Ascending aorta (tissue), 2 donors: Measurements from ENCODE around the gene CHST13. TPM values are rescaled to one million over a fixed set of nuclear protein-coding genes. Genes with fewer than 3 reads are reported as not detected.

ENCODE experiments used
- DNase-seq, 2 donors: peaks; one replicate each; pipeline ENCODE4 v3.0.0-alpha.2; 2019; ENCODE audit warnings: low spot score in 2 of 2
- H3K27ac ChIP-seq, 2 donors: fragments of 200-600 bp; sonication (generic); one replicate each; pipeline ENCODE4 v1.5.1; 2016 to 2017; ENCODE audit warnings: mild to moderate bottlenecking in 1 of 2
- H3K27me3 ChIP-seq: fragments of 200-600 bp; sonication (generic); one replicate; pipeline ENCODE4 v1.5.1; 2017
- H3K36me3 ChIP-seq, 2 donors: fragments of 200-600 bp; sonication (generic); one replicate each; pipeline ENCODE4 v1.5.1; 2016
- H3K4me1 ChIP-seq, 2 donors: fragments of 200-600 bp; sonication (generic); one replicate each; pipeline ENCODE4 v1.5.1; 2016 to 2017; ENCODE audit warnings: mild to moderate bottlenecking in 1 of 2
- H3K4me3 ChIP-seq, 2 donors: fragments of 200-600 bp; sonication (generic); one replicate each; pipeline ENCODE4 v1.5.1; 2016 to 2017; ENCODE audit warnings: mild to moderate bottlenecking in 1 of 2
- H3K9me3 ChIP-seq, 2 donors: fragments of 200-600 bp; sonication (generic); one replicate each; pipeline ENCODE4 v1.5.1; 2016
- intact Hi-C: fragments of 100-400 bp; cut with DNase I; formaldehyde crosslinking; loops from one replicate; pipeline ENCODE4 v1.15.1; 2023
- total RNA-seq: library from RNA; depleted of rRNA; stranded (reverse); fragments of >200 nt; gene quantifications from one replicate; pipeline ENCODE4 v1.1.0, GENCODE V29; 2016
- TF ChIP-seq, protein P1 (sequence below), 3 experiments: fragments of 200-600 bp in 2 of 3; fragments of 450-650 bp in 1 of 3; sonication (generic) in 2 of 3; IDR thresholded peaks; one replicate each; pipeline ENCODE4 v1.5.1; 2016 to 2019; ENCODE audit warnings: antibody characterized with exemption in 3 of 3, mild to moderate bottlenecking in 1 of 3, moderate library complexity in 1 of 3

Gene CHST13
- total RNA-seq, 1 donor from 2014 or later, result not detected

DNA sequence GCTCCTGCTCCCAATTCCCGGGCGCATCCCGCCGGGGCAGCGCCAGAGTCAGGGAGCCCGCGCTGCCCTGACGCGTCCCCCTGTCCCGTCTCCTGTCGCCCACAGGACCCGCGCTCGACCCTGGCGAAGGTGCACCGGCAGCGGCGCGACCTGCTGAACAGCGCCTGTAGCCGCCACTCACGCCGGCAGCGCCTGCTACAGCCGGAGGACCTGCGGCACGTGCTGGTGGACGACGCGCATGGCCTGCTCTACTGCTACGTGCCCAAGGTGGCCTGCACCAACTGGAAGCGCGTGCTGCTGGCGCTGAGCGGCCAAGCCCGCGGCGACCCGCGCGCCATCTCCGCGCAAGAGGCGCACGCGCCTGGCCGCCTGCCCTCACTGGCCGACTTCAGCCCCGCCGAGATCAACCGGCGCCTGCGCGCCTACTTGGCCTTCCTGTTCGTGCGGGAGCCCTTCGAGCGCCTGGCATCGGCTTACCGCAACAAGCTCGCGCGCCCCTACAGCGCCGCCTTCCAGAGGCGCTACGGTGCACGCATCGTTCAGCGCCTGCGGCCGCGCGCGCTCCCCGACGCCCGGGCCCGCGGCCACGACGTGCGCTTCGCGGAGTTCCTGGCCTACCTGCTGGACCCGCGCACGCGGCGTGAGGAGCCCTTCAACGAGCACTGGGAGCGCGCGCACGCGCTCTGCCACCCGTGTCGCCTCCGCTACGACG is 17.8 kb downstream of the CHST13 start:
- peak in 1 of 2 donors; percentile 48 for DNase-seq
- Histone ChIP-seq H3K36me3 (no peaks in the 10 kb centered on the region), H3K9me3 (no peaks in the 10 kb centered on the region), H3K4me3 (no peak overlapping the region), H3K4me1 (no peaks in the 10 kb centered on the region), H3K27ac (no peak overlapping the region), H3K27me3 (peaks cover 11% of the 10 kb centered on the region)
- intact Hi-C loops, result no loop called here
- TF ChIP-seq, protein P1, sequence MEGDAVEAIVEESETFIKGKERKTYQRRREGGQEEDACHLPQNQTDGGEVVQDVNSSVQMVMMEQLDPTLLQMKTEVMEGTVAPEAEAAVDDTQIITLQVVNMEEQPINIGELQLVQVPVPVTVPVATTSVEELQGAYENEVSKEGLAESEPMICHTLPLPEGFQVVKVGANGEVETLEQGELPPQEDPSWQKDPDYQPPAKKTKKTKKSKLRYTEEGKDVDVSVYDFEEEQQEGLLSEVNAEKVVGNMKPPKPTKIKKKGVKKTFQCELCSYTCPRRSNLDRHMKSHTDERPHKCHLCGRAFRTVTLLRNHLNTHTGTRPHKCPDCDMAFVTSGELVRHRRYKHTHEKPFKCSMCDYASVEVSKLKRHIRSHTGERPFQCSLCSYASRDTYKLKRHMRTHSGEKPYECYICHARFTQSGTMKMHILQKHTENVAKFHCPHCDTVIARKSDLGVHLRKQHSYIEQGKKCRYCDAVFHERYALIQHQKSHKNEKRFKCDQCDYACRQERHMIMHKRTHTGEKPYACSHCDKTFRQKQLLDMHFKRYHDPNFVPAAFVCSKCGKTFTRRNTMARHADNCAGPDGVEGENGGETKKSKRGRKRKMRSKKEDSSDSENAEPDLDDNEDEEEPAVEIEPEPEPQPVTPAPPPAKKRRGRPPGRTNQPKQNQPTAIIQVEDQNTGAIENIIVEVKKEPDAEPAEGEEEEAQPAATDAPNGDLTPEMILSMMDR (IDR thresholded peaks at IDR 0.05), result no peak

DNA sequence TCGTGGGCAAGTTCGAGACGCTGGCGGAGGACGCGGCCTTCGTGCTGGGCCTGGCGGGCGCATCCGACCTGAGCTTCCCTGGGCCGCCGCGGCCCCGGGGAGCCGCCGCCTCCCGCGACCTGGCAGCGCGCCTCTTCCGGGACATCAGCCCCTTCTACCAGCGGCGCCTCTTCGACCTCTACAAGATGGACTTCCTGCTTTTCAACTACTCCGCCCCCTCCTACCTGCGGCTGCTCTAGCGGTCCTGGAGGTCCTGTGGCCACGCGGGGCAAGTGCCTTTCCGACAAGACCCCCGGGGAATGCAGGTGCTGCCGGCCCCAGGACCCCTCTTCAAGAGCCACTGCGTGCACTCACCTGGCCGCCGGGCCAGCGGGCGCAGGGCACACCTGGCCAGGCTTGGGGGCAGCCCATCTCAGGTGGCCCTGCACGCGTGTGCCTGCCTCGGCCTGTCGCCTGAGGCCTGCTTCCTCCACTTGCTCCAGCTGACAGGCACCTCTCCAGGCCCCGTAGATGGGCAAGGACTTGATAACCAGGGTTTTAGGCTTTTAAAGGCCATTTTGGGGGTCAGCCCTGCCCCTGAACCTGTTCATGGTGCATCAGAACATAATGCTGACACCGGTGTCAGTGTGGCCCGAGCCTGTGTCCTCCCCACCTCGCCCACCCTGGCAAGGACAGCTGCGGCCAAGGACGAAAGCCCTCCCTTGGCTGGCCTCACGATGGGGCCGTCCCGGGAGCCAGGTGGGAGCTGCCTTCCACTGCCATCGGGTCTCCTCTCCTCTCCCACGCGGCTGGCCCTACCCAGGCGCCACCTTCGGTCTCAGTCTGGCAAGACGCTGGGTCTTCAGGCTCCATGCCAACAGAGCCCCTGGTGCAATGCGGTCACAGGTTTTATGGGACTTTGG is 18.6 kb downstream of the CHST13 start:
- H3K27ac ChIP-seq, result no peak overlapping the region
- H3K4me1 ChIP-seq, result no peaks in the 10 kb centered on the region
- intact Hi-C loops, result no loop called here
- no peaks in the 10 kb centered on the region for H3K36me3 ChIP-seq
- no peak overlapping the region for H3K4me3 ChIP-seq
- no peaks in the 10 kb centered on the region for H3K9me3 ChIP-seq
- peaks cover 11% of the 10 kb centered on the region for H3K27me3 ChIP-seq
- peak in 1 of 2 donors; percentile 60 for DNase-seq
- TF ChIP-seq, protein P1 (IDR thresholded peaks at IDR 0.05), result no peak

DNA sequence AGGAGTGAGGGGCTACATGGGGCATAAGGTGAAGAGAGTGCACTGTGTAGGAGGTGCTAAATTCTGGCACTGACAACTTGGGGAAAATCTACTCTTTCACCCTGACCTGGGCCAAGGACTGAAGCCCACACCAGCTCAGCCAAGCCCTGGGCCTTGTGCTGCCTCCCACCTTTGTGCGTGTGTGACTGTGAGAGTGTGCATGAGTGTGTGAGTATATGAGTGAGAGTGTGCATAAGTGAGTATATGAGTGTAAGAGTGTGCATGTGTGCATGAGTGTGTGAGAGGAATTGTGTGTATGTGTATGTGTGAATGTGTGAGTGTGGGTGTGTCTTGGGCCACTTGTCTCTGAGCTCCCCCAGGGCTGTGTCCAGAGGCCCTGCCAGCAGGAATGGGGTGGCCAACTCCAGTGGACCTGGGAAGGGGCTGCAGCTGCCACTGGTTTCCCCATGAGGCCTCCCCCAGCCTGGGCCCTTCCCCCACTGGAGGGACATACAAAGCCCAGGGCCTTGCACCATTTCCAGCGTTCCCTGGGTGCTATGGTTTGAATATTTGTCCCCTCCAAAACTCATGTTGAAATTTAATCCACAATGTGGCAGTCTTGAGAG is 19.6 kb downstream of the CHST13 start:
- TF ChIP-seq, protein P1 (IDR thresholded peaks at IDR 0.05), result no peak
- peaks cover 11% of the 10 kb centered on the region for H3K27me3 ChIP-seq
- H3K9me3 ChIP-seq, result no peaks in the 10 kb centered on the region
- H3K27ac ChIP-seq, result no peak overlapping the region
- DNase-seq, result peak in 1 of 2 donors; percentile 22
- no peaks in the 10 kb centered on the region for H3K4me1 ChIP-seq
- H3K36me3 ChIP-seq, result no peaks in the 10 kb centered on the region
- intact Hi-C loops, result no loop called here
- H3K4me3 ChIP-seq, result no peak overlapping the region

DNA sequence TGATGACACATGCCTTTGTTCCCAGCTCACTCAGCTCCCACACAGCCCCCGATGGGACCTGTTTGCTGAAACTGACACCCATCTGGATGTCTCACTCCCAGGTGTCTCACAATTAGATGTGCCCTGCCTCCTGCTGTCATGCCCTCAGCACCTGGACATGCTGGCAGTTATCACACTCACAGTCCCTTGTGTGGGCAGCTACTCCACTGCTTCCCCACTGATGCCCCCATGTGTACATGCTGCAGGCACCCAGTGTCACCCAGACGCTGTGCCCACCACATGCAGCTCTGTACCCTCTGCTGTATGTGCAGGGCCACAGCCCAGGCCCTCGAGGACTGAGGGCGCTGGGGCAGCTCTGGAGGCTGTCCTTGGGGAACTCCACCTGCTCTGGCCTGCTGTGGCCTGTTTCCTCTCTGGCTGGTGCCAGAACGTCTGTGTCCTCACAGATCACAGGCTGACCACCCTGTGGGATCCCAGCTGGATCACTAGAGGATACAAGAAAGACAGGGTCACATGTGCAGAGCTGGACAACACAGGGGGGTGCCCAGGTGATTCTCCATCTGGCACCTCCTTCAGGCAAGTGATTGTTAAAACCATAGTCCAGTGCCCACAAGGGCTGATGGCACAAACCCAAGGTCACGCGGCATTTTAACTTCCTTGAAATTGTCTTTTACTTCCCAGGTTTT is 20.8 kb downstream of the CHST13 start:
- Histone ChIP-seq H3K4me3 (no peak overlapping the region), H3K4me1 (no peaks in the 10 kb centered on the region), H3K36me3 (no peaks in the 10 kb centered on the region), H3K9me3 (no peaks in the 10 kb centered on the region), H3K27ac (no peak overlapping the region), H3K27me3 (peaks cover 11% of the 10 kb centered on the region)
- DNase-seq, result peak in 1 of 2 donors; percentile 57
- TF ChIP-seq, protein P1 (IDR thresholded peaks at IDR 0.05), result no peak
- intact Hi-C loops, result no loop called here

- TF ChIP-seq, protein P1 (IDR thresholded peaks at IDR 0.05), result no peak
- DNase-seq, result peak in 1 of 2 donors; percentile 13
- intact Hi-C loops, result no loop called here
- Histone ChIP-seq H3K9me3 (no peaks in the 10 kb centered on the region), H3K27ac (no peak overlapping the region), H3K4me3 (no peak overlapping the region), H3K4me1 (no peaks in the 10 kb centered on the region), H3K36me3 (no peaks in the 10 kb centered on the region), H3K27me3 (peaks cover 11% of the 10 kb centered on the region)
These were observed 21.6 kb downstream of the CHST13 start for GRCh38 chr3:126545544-126545943.
